ENCODE measurements around the gene APBA1.

- TF ChIP-seq CTCF (IDR thresholded peaks at IDR 0.05) (no peak), POLR2A (IDR thresholded peaks at IDR 0.05) (no peak)
These were observed 197.3 kb downstream of the APBA1 start for GRCh38 chr9:69474821-69475220.

All from suprapubic skin (tissue), 3 donors.